ENCODE results near the gene OTUD5.
"Not testable (repeated sequence)": the region's sequence is repeated elsewhere in the genome, so short reads cannot be mapped to it uniquely, and the experiment has no call there.

The OTUD5 gene

GRCh38 chrX:48890296-48890925 lies 67.0 kb downstream of the OTUD5 start:
- no peak for DNase-seq (ENCODE audit: low read depth in 2 of 2)

GRCh38 chrX:48886586-48886985 lies 70.8 kb downstream of the OTUD5 start:
- not testable (repeated sequence) for DNase-seq (ENCODE audit: low read depth in 2 of 2)

- no peak for DNase-seq (ENCODE audit: low read depth in 2 of 2)
These were observed 73.7 kb downstream of the OTUD5 start for GRCh38 chrX:48883729-48884128.

- DNase-seq (ENCODE audit: low read depth in 2 of 2), result not testable (repeated sequence)
These were observed 80.5 kb downstream of the OTUD5 start for GRCh38 chrX:48876944-48877343.
